AG09319 (cell line): ENCODE measurements around the gene SNRNP25.

ENCODE experiments used
- DNase-seq: peaks from one replicate; pipeline ENCODE4 v3.0.0-alpha.2; 2010; ENCODE audit warnings: low read depth; ENCODE audit errors: extremely low read depth
- TF ChIP-seq, protein P1 (sequence below): IDR thresholded peaks from 2 replicates; pipeline ENCODE4 v1.5.1; 2011; ENCODE audit warnings: low read depth, mild to moderate bottlenecking, inconsistent platforms, low read length, moderate library complexity

SNRNP25 gene

DNA sequence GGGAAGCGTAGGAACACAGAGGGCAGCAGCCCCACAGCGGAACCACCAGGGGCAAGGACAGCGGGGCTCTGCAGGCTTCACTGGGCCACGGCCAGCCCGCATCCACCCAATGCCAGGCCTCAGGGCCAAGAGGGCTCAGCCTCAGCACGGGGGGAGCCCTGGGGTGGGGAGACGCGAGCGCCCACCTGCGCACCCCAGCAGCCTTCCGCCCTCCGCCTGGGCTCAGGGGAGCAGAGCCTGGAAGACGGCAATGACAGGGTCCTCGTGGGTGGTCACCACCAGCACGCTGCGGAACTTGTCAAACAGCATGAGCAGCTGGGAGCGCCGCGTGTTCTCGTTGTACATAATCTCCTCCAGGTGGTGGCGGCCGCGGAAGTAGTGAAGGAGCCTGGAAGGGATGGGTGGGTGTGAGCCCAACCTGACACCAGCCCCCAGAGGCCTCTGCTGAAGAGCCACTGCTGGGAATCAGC lies 32.9 kb downstream of the SNRNP25 start:
- TF ChIP-seq, protein P1, sequence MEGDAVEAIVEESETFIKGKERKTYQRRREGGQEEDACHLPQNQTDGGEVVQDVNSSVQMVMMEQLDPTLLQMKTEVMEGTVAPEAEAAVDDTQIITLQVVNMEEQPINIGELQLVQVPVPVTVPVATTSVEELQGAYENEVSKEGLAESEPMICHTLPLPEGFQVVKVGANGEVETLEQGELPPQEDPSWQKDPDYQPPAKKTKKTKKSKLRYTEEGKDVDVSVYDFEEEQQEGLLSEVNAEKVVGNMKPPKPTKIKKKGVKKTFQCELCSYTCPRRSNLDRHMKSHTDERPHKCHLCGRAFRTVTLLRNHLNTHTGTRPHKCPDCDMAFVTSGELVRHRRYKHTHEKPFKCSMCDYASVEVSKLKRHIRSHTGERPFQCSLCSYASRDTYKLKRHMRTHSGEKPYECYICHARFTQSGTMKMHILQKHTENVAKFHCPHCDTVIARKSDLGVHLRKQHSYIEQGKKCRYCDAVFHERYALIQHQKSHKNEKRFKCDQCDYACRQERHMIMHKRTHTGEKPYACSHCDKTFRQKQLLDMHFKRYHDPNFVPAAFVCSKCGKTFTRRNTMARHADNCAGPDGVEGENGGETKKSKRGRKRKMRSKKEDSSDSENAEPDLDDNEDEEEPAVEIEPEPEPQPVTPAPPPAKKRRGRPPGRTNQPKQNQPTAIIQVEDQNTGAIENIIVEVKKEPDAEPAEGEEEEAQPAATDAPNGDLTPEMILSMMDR, result no peak
- no peak for DNase-seq

DNA sequence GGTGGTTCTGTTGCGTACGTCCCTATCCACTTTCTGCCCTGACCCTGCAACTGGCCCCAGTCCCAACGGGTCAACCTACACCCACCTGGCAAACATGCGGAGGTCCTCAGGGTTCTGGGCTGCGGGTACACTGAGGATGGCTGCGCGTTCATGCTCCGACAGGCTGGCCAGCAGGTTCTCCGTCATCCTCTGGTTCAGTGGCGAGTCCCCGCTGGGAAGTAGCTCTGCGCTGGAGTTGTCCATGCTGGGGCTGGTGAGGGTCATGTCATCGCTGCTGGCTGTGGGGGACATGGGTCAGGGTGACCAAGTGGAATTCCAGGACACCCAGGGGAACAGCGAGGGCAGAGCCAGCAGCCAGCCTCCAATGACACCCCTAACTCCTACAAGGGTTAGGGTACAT lies 35.0 kb downstream of the SNRNP25 start:
- DNase-seq, result no peak
- TF ChIP-seq, protein P1, result no peak

DNA sequence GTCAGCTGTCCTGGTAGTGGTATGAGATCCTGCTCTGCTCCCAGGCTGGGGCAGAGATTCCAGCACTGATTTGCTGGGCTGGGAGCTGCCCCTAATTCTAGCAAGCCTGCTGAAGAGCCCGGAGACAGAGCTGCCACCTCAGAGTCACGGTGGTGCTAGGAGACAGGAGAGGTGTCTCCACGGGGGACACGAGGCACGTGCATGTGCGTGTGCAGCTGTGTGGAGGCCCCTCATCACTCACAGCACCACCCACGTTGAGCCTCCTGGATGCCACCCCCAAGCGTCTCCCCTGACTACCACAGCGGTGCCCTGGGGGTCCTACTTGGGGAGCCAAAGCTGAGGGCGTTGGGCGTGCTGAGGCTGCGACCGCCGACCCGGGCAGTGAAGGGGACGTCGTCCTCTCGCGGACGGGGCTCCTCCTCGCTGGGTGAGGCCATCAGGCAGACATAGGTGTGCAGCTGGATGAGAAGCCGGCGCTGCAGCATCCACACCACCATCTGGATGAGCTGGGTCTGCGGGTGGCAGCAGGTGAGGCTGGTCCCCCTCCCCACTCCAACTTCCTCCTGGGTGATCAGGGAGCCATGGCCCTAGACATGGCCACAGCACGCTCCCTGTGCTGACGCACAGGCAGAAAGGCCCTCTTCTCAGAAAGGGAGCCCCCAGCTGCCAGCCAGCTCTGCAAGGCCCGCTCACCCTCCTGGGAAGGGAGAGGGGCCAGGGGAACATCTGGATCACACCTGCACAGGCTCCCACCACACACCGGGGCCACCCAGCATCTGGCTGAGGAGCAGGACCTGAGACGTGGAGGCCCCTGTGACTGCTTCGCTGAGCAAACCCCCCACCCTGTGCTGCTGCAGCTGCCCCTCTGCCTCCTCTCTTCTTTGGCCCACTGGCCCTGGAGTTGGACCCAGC lies 36.0 kb downstream of the SNRNP25 start:
- TF ChIP-seq, protein P1, result no peak
- no peak for DNase-seq

DNA sequence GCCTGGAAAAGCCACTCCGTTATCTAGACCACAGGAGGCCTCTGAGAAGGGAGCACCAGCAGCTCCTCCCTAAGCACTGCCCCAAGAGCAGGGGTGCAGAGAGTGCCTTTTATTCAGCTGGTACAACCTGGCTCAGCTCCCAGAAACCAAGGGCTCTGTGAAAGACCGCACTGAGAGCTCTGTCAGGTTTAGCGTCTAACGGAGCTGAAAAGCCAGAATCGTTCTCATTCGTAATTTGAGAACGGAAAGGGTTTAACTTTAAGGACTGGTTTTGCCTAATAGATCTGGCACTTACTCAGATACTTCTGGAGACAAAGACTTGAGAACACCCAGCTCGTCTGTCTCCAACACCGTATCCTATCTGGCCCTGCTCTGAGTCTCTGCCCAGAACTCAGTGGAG lies 37.9 kb downstream of the SNRNP25 start:
- TF ChIP-seq, protein P1, result no peak
- DNase-seq, result no peak

DNA sequence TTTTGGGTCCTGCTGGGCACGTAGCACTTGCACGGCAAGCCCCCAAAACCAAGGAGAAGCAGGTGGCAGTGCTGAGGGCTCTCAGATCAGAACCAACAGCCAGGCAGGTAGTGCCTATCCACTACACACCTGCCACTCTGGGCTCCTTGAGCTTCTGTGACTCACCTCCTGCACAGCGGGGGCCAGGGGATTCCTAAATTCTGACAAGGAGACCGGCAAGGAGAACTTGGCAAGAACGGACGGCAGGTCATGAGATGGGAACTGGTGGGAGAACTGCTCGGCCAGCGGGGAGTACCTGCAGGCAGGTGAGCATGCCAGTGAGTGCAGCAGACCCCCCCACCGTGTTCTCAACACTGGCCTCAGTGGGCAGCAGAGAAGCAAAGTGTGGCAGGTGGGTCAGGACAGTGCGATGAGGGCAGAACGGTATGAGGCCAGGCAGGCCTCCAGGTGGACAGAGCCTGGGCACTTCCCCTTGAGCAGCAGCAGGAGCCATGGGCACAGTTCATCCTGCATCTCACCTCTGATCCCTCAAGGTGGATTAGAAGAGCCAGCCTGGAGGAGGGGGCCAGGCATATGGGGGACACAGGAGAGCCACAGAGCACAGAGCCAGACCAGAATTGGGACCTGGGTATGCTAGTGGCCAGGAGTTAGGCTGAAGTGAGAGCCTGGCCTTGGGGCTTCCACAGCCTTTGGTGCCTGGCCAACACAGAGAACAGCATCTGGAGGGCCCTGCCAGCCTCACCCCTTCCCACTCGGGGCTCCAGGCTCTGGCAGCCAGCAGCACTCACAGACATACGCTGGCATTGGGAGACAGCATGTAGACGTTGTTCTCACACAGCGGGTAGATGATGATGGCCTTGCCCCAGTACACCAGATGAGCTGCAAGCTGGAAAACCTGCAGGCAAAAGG lies 39.1 kb downstream of the SNRNP25 start:
- TF ChIP-seq, protein P1, result no peak
- no peak for DNase-seq

DNA sequence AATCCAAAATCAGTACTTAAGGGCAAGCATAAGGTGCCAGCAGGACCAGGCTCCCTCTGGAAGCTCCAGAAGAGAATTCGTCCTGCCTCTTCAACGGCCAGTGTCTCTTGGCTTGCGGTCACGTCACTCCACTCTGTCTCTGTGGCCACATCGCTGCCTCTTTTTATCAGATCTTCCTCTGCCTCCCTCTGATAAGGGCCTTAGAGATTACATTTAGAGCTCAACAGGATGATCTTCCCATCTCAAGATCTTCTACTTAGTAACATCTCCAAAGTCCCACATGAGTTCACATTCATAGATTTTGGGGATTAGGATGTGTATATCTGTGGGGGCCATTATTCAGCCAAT lies 41.3 kb downstream of the SNRNP25 start:
- DNase-seq, result no peak
- TF ChIP-seq, protein P1, result no peak

DNA sequence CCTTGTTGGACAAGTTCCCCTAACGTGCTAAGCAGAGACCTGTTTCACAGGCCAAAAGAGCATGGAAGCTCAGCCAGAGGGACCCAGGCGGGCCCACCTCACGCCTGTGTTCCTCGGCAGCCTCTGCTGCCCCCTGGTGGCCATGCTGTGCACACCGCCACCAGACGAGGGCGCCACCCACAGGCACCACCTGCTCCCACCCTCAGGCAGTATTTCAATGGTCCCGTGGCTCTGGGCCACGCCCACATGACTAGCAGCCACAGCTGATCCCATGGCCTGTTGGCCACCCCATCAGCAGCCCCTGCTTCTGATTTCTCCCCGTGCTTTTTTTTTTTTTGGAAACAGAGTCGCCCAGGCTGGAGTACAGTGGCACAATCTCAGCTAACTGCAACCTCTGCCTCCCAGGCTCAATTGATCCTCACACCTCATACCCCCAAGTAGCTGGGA lies 43.3 kb downstream of the SNRNP25 start:
- peak; percentile 74 for DNase-seq

More for the DNA sequence above, 43.3 kb downstream of the SNRNP25 start:
- TF ChIP-seq, protein P1, result peak; percentile 99
